ENCODE results near the gene ZNF316. TPM values are rescaled to one million over a fixed set of nuclear protein-coding genes. Genes with fewer than 3 reads are reported as not detected.

Gene ZNF316
- polyA plus RNA-seq, 3 donors: 0.66 to 41.1 (median 1.2) TPM

- H3K4me3 Mint-ChIP-seq: no peak overlapping the region
- intact Hi-C loops (cut with micrococcal nuclease): no loop called here
- Histone ChIP-seq H3K79me2 (ENCODE audit: insufficient read depth, low read length) (peaks cover 16% of the 10 kb centered on the region), H2AFZ (ENCODE audit: insufficient read depth, low read depth, low read length, poor library complexity, severe bottlenecking) (no peak overlapping the region), H3K4me3 (replicated peaks in 1 of 3; ENCODE audit: low read depth in 2 of 3, low read length in 3 of 3) (no peak overlapping the region), H4K20me1 (ENCODE audit: insufficient read depth, low read length) (peaks cover 47% of the 10 kb centered on the region), H3K9ac (ENCODE audit: insufficient read depth, low read length, poor library complexity, severe bottlenecking) (no peak overlapping the region), H3K4me1 (ENCODE audit: control insufficient read depth in 1 of 2, insufficient read depth in 2 of 2, low read length in 2 of 2) (no peaks in the 10 kb centered on the region), H3K27ac (ENCODE audit: low read depth in 1 of 2, low read length in 2 of 2) (no peak overlapping the region), H3K4me2 (replicated peaks; ENCODE audit: extremely low read depth, low read length, poor library complexity, severe bottlenecking) (no peak overlapping the region), H3K27me3 (ENCODE audit: control insufficient read depth in 2 of 2, insufficient read depth in 2 of 2, low read length in 2 of 2) (no peaks in the 10 kb centered on the region), H3K36me3 (replicated peaks in 1 of 2; ENCODE audit: control insufficient read depth in 1 of 2, insufficient read depth in 2 of 2, low read length in 2 of 2) (peaks cover 74 to 89% of the 10 kb centered on the region in 2 donors), H3K9me3 (replicated peaks in 1 of 2; ENCODE audit: control insufficient read depth in 1 of 2, insufficient read depth in 1 of 2, low read length in 2 of 2) (peaks cover 38 to 54% of the 10 kb centered on the region in 2 donors)
- no peaks in the 10 kb centered on the region for H3K4me1 Mint-ChIP-seq
- H3K27me3 Mint-ChIP-seq (ENCODE audit: low read depth in 3 of 3): no peaks in the 10 kb centered on the region
- peaks cover 71 to 84% of the 10 kb centered on the region in 2 donors for H3K36me3 Mint-ChIP-seq
- H3K9me3 Mint-ChIP-seq: peaks cover 32 to 63% (median 52%) of the 10 kb centered on the region in 7 donors
- 99% methylated on average over 9 of the region's 10 CpGs for WGBS (ENCODE audit: insufficient coverage)
- peak in 1 of 3 donors; percentile 0 for DNase-seq
- TF ChIP-seq, protein P1, sequence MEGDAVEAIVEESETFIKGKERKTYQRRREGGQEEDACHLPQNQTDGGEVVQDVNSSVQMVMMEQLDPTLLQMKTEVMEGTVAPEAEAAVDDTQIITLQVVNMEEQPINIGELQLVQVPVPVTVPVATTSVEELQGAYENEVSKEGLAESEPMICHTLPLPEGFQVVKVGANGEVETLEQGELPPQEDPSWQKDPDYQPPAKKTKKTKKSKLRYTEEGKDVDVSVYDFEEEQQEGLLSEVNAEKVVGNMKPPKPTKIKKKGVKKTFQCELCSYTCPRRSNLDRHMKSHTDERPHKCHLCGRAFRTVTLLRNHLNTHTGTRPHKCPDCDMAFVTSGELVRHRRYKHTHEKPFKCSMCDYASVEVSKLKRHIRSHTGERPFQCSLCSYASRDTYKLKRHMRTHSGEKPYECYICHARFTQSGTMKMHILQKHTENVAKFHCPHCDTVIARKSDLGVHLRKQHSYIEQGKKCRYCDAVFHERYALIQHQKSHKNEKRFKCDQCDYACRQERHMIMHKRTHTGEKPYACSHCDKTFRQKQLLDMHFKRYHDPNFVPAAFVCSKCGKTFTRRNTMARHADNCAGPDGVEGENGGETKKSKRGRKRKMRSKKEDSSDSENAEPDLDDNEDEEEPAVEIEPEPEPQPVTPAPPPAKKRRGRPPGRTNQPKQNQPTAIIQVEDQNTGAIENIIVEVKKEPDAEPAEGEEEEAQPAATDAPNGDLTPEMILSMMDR (IDR thresholded peaks at IDR 0.05): no peak
- no peak overlapping the region for H3K27ac Mint-ChIP-seq
These were observed 13.0 kb downstream of the ZNF316 start for GRCh38 chr7:6650086-6650485.

GRCh38 chr7:6650521-6651011 is 13.4 kb downstream of the ZNF316 start:
- H3K9ac ChIP-seq (ENCODE audit: insufficient read depth, low read length, poor library complexity, severe bottlenecking): no peak overlapping the region
- Mint-ChIP-seq H3K9me3 (peaks cover 32 to 63% (median 55%) of the 10 kb centered on the region in 7 donors), H3K27me3 (ENCODE audit: low read depth in 3 of 3) (no peaks in the 10 kb centered on the region), H3K27ac (peak overlapping the region in 1 of 7 donors; percentile 6), H3K4me3 (no peak overlapping the region), H3K4me1 (no peaks in the 10 kb centered on the region), H3K36me3 (peaks cover 72 to 84% of the 10 kb centered on the region in 2 donors)
- H3K9me3 ChIP-seq (replicated peaks in 1 of 2; ENCODE audit: control insufficient read depth in 1 of 2, insufficient read depth in 1 of 2, low read length in 2 of 2): peaks cover 38 to 55% of the 10 kb centered on the region in 2 donors
- DNase-seq: peak in 1 of 3 donors; percentile 1
- H3K4me3 ChIP-seq (replicated peaks in 1 of 3; ENCODE audit: low read depth in 2 of 3, low read length in 3 of 3): no peak overlapping the region
- no peak overlapping the region for H2AFZ ChIP-seq (ENCODE audit: insufficient read depth, low read depth, low read length, poor library complexity, severe bottlenecking)
- intact Hi-C loops (cut with micrococcal nuclease): no loop called here
- H3K36me3 ChIP-seq (replicated peaks in 1 of 2; ENCODE audit: control insufficient read depth in 1 of 2, insufficient read depth in 2 of 2, low read length in 2 of 2): peaks cover 75 to 90% of the 10 kb centered on the region in 2 donors
- TF ChIP-seq, protein P1 (IDR thresholded peaks at IDR 0.05): no peak
- 99% methylated on average over 10 of the region's 12 CpGs for WGBS (ENCODE audit: insufficient coverage)
- peaks cover 46% of the 10 kb centered on the region for H4K20me1 ChIP-seq (ENCODE audit: insufficient read depth, low read length)
- no peaks in the 10 kb centered on the region for H3K4me1 ChIP-seq (ENCODE audit: control insufficient read depth in 1 of 2, insufficient read depth in 2 of 2, low read length in 2 of 2)
- H3K4me2 ChIP-seq (replicated peaks; ENCODE audit: extremely low read depth, low read length, poor library complexity, severe bottlenecking): no peak overlapping the region
- peaks cover 16% of the 10 kb centered on the region for H3K79me2 ChIP-seq (ENCODE audit: insufficient read depth, low read length)
- no peaks in the 10 kb centered on the region for H3K27me3 ChIP-seq (ENCODE audit: control insufficient read depth in 2 of 2, insufficient read depth in 2 of 2, low read length in 2 of 2)
- H3K27ac ChIP-seq (ENCODE audit: low read depth in 1 of 2, low read length in 2 of 2): no peak overlapping the region

Measured in CD14-positive monocyte (primary cell).